Astrocyte (in vitro differentiated cells and primary cell): ENCODE results near the gene LZTS2. TPM values are rescaled to one million over a fixed set of nuclear protein-coding genes. Genes with fewer than 3 reads are reported as not detected.

ENCODE experiments used
- DNase-seq: peaks from one replicate; pipeline ENCODE4 v3.0.0-alpha.2; 2010; ENCODE audit warnings: low read depth
- FAIRE-seq: peaks from 2 replicates; lab custom pipeline; 2011; peaks lifted over from hg19 to GRCh38; lab: Jason Lieb, UNC
- H2AFZ ChIP-seq: 2 replicates; pipeline ENCODE4 v1.6.0; 2012; ENCODE audit warnings: low read depth, low read length, inconsistent platforms
- H3K27ac ChIP-seq: 2 replicates; pipeline ENCODE4 v1.5.1; 2011; ENCODE audit warnings: low read depth, low read length, inconsistent platforms
- H3K27me3 ChIP-seq: 2 replicates; pipeline ENCODE4 v1.6.0; 2011; ENCODE audit warnings: low read length, inconsistent platforms; ENCODE audit not compliant: insufficient read depth
- H3K36me3 ChIP-seq: 2 replicates; pipeline ENCODE4 v1.5.1; 2011; ENCODE audit warnings: low read length, inconsistent platforms; ENCODE audit not compliant: insufficient read depth
- H3K4me1 ChIP-seq: 2 replicates; pipeline ENCODE4 v1.5.1; 2011; ENCODE audit warnings: low read length, inconsistent platforms; ENCODE audit not compliant: insufficient read depth
- H3K4me2 ChIP-seq: 2 replicates; pipeline ENCODE4 v1.6.0; 2012; ENCODE audit warnings: low read length, inconsistent platforms
- H3K4me3 ChIP-seq: 2 replicates; pipeline ENCODE4 v1.5.1; 2011; ENCODE audit warnings: low read depth, mild to moderate bottlenecking, low read length, inconsistent platforms; ENCODE audit not compliant: insufficient read depth
- H3K79me2 ChIP-seq: 2 replicates; pipeline ENCODE4 v1.6.0; 2012; ENCODE audit warnings: mild to moderate bottlenecking, low read length, inconsistent platforms; ENCODE audit not compliant: insufficient read depth
- H3K9ac ChIP-seq: 2 replicates; pipeline ENCODE4 v1.6.0; 2012; ENCODE audit warnings: mild to moderate bottlenecking, low read length, inconsistent platforms
- H3K9me3 ChIP-seq: 2 replicates; pipeline ENCODE4 v1.5.1; 2012; ENCODE audit warnings: low read depth, mild to moderate bottlenecking, low read length, inconsistent platforms; ENCODE audit not compliant: insufficient read depth
- H4K20me1 ChIP-seq: 2 replicates; pipeline ENCODE4 v1.6.0; 2012; ENCODE audit warnings: low read length, inconsistent platforms; ENCODE audit not compliant: insufficient read depth
- H3K27ac Mint-ChIP-seq: one replicate; pipeline ENCODE4 v1.8.0; 2021; ENCODE audit warnings: mild to moderate bottlenecking, mixed read lengths; ENCODE audit not compliant: unreplicated experiment
- H3K27me3 Mint-ChIP-seq: one replicate; pipeline ENCODE4 v1.8.0; 2021; ENCODE audit warnings: low read depth, mixed read lengths; ENCODE audit not compliant: unreplicated experiment
- H3K36me3 Mint-ChIP-seq: one replicate; pipeline ENCODE4 v1.8.0; 2021; ENCODE audit warnings: low read depth, mixed read lengths; ENCODE audit not compliant: unreplicated experiment
- H3K4me1 Mint-ChIP-seq: one replicate; pipeline ENCODE4 v1.8.0; 2021; ENCODE audit warnings: low read depth, mixed read lengths; ENCODE audit not compliant: unreplicated experiment
- H3K4me3 Mint-ChIP-seq: one replicate; pipeline ENCODE4 v1.8.0; 2021; ENCODE audit warnings: mild to moderate bottlenecking, moderate library complexity, mixed read lengths; ENCODE audit not compliant: unreplicated experiment
- H3K9me3 Mint-ChIP-seq: one replicate; pipeline ENCODE4 v1.8.0; 2021; ENCODE audit warnings: mild to moderate bottlenecking, mixed read lengths; ENCODE audit not compliant: unreplicated experiment
- CTCF ChIP-seq: IDR thresholded peaks from 2 replicates; pipeline ENCODE4 v1.5.1; 2011; ENCODE audit warnings: low read depth, mild to moderate bottlenecking, inconsistent platforms, low read length, moderate library complexity; ENCODE audit not compliant: insufficient read depth
- EZH2 ChIP-seq: IDR thresholded peaks from 2 replicates; pipeline ENCODE4 v1.6.1; 2012; ENCODE audit warnings: mild to moderate bottlenecking, low read length, inconsistent platforms; ENCODE audit not compliant: insufficient read depth
- total RNA-seq: library from RNA; stranded (reverse); gene quantifications from 2 replicates; pipeline ENCODE4 v1.2.1, GENCODE V29; 2021

LZTS2 gene
- total RNA-seq, 1 donor from 2014 or later: 69.9 TPM

GRCh38 chr10:100984672-100985177 is 14.9 kb upstream of the LZTS2 start:
- no peak overlapping the region for H3K4me2 ChIP-seq
- no peak overlapping the region for H3K4me3 ChIP-seq
- H3K4me1 Mint-ChIP-seq: peaks cover 10% of the 10 kb centered on the region
- H3K9me3 ChIP-seq: no peaks in the 10 kb centered on the region
- DNase-seq (no peak), FAIRE-seq (no peak)
- peaks cover 39% of the 10 kb centered on the region for H3K79me2 ChIP-seq
- no peaks in the 10 kb centered on the region for H3K27me3 Mint-ChIP-seq
- H3K36me3 ChIP-seq: peaks cover 11% of the 10 kb centered on the region
- peaks cover 19% of the 10 kb centered on the region for H3K4me1 ChIP-seq
- H3K36me3 Mint-ChIP-seq: peaks cover 24% of the 10 kb centered on the region
- H2AFZ ChIP-seq: no peak overlapping the region
- H3K27ac ChIP-seq: no peak overlapping the region
- H3K9ac ChIP-seq: no peak overlapping the region
- no peak overlapping the region for H3K27ac Mint-ChIP-seq
- no peak overlapping the region for H3K4me3 Mint-ChIP-seq
- H4K20me1 ChIP-seq: peaks cover 26% of the 10 kb centered on the region
- no peaks in the 10 kb centered on the region for H3K27me3 ChIP-seq
- no peak for TF ChIP-seq EZH2
- no peak for TF ChIP-seq CTCF
- H3K9me3 Mint-ChIP-seq: peaks cover 3% of the 10 kb centered on the region

DNA sequence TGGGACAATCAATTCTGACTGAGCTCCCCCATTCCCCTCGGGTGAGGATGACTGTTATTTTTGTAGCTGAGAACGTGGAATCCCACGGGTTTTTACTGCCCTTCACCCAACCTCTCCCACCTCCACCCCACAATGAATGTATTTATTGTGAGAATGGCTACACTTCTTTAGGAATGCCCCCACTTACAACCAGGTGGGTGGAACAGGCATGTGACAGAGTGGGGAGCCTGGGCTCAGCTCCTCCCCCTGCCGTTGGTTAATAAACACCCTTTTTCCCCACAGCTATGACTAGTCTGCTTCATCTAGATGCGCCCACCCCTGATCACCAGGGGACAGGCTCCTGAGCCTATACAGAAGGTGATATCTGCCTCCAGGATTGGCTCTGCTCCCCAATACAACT is 14.3 kb upstream of the LZTS2 start:
- DNase-seq: no peak
- peak overlapping the region; percentile 95 for H3K4me3 Mint-ChIP-seq

More for the DNA sequence above, 14.3 kb upstream of the LZTS2 start:
- H3K9me3 ChIP-seq: no peaks in the 10 kb centered on the region
- H3K27ac Mint-ChIP-seq: no peak overlapping the region
- no peak overlapping the region for H3K9ac ChIP-seq
- H3K27me3 ChIP-seq: no peaks in the 10 kb centered on the region
- H3K27ac ChIP-seq: no peak overlapping the region
- peaks cover 45% of the 10 kb centered on the region for H3K79me2 ChIP-seq
- H3K36me3 ChIP-seq: peaks cover 15% of the 10 kb centered on the region
- H3K9me3 Mint-ChIP-seq: peaks cover 3% of the 10 kb centered on the region
- no peak for FAIRE-seq
- peaks cover 26% of the 10 kb centered on the region for H4K20me1 ChIP-seq
- no peaks in the 10 kb centered on the region for H3K27me3 Mint-ChIP-seq
- H3K4me1 ChIP-seq: peaks cover 19% of the 10 kb centered on the region
- no peak overlapping the region for H3K4me2 ChIP-seq
- no peak overlapping the region for H2AFZ ChIP-seq
- H3K36me3 Mint-ChIP-seq: peaks cover 23% of the 10 kb centered on the region
- no peak overlapping the region for H3K4me3 ChIP-seq
- H3K4me1 Mint-ChIP-seq: peaks cover 10% of the 10 kb centered on the region
- TF ChIP-seq CTCF: no peak
- no peak for TF ChIP-seq EZH2
